NCI-H526 (cell line): ENCODE results near the gene KLK3.

ENCODE experiments used
- DNase-seq, 2 experiments: peaks; one replicate each; lab custom pipeline; 2025; lab: John Stamatoyannopoulos, UW

KLK3 gene

GRCh38 chr19:50831026-50831396 lies 23.7 kb upstream of the KLK3 start:
- DNase-seq, result no peak

- DNase-seq, result no peak
These were observed 22.0 kb upstream of the KLK3 start for GRCh38 chr19:50832666-50833065.

GRCh38 chr19:50833117-50833801 lies 21.5 kb upstream of the KLK3 start, which contains the start of gene KLK15:
TSS of gene KLK15 (minus strand) at chr19:50833574. CDS start at chr19:50831492, 2,082 bp downstream.
- DNase-seq, result no peak

- DNase-seq, result no peak
These were observed 20.9 kb upstream of the KLK3 start for GRCh38 chr19:50833802-50834167.

GRCh38 chr19:50835103-50835784 lies 19.5 kb upstream of the KLK3 start:
- DNase-seq, result no peak

- DNase-seq, result peak in 1 of 2 experiments; percentile 79
These were observed 18.8 kb upstream of the KLK3 start for GRCh38 chr19:50835785-50836542.

GRCh38 chr19:50836543-50837195 lies 18.0 kb upstream of the KLK3 start:
- DNase-seq, result no peak

- peak in 1 of 2 experiments; percentile 44 for DNase-seq
These were observed 17.4 kb upstream of the KLK3 start for GRCh38 chr19:50837300-50837699.

- peak in 1 of 2 experiments; percentile 36 for DNase-seq
These were observed 16.5 kb upstream of the KLK3 start for GRCh38 chr19:50838239-50838638.

GRCh38 chr19:50839712-50840655 lies 14.7 kb upstream of the KLK3 start:
- DNase-seq, result no peak

- DNase-seq, result no peak
These were observed 12.6 kb upstream of the KLK3 start for GRCh38 chr19:50842130-50842529.

GRCh38 chr19:50843205-50843604 lies 11.5 kb upstream of the KLK3 start:
- DNase-seq, result no peak

GRCh38 chr19:50843701-50844221 lies 11.0 kb upstream of the KLK3 start:
- no peak for DNase-seq

- peak in 1 of 2 experiments; percentile 46 for DNase-seq
These were observed 10.3 kb upstream of the KLK3 start for GRCh38 chr19:50844296-50844935.

- no peak for DNase-seq
These were observed 4.0 kb upstream of the KLK3 start for GRCh38 chr19:50850738-50851137.

GRCh38 chr19:50851620-50852019 lies 3.1 kb upstream of the KLK3 start:
- DNase-seq, result no peak

GRCh38 chr19:50857366-50857765 lies 2.7 kb downstream of the KLK3 start:
- DNase-seq, result no peak

GRCh38 chr19:50858886-50859285 lies 4.2 kb downstream of the KLK3 start:
- peak in 1 of 2 experiments; percentile 42 for DNase-seq

- no peak for DNase-seq
These were observed 5.1 kb downstream of the KLK3 start for GRCh38 chr19:50859849-50860248.

GRCh38 chr19:50861010-50861409 lies 6.3 kb downstream of the KLK3 start:
- no peak for DNase-seq
